Uterus (tissue), 4 donors: ENCODE data around the gene SERPINA12. TPM values are rescaled to one million over a fixed set of nuclear protein-coding genes. Genes with fewer than 3 reads are reported as not detected.

Source experiments
- DNase-seq, 2 donors: peaks; one replicate each; pipeline ENCODE4 v3.0.0-alpha.2; 2019 to 2020
- H3K27ac ChIP-seq, 2 donors: fragments of 200-600 bp; sonication (generic); 1 replicate in 1 of 2; 2 replicates in 1 of 2; pipeline ENCODE4 v1.5.1; 2016 to 2018
- H3K27me3 ChIP-seq, 2 donors: fragments of 200-600 bp; sonication (generic); one replicate each; pipeline ENCODE4 v1.5.1; 2018 to 2019; ENCODE audit warnings: control low read depth in 1 of 2
- H3K36me3 ChIP-seq, 2 donors: fragments of 200-600 bp; sonication (generic); one replicate each; pipeline ENCODE4 v1.5.1; 2019; ENCODE audit warnings: control low read depth in 1 of 2
- H3K4me1 ChIP-seq, 2 donors: fragments of 200-600 bp; sonication (generic); one replicate each; pipeline ENCODE4 v1.5.1; 2018 to 2019; ENCODE audit warnings: control low read depth in 1 of 2
- H3K4me3 ChIP-seq, 2 donors: fragments of 200-600 bp; sonication (generic); 1 replicate in 1 of 2; 2 replicates in 1 of 2; pipeline ENCODE4 v1.5.1; 2018 to 2019; ENCODE audit warnings: mild to moderate bottlenecking in 1 of 2
- H3K9me3 ChIP-seq, 2 donors: fragments of 200-600 bp; sonication (generic); one replicate each; pipeline ENCODE4 v1.5.1; 2019; ENCODE audit warnings: control low read depth in 1 of 2
- POLR2A ChIP-seq, 2 donors: fragments of 450-650 bp; IDR thresholded peaks; one replicate each; pipeline ENCODE4 v1.6.1; 2016; ENCODE audit warnings: antibody characterized with exemption in 2 of 2, mild to moderate bottlenecking in 1 of 2, moderate library complexity in 1 of 2
- intact Hi-C: fragments of 100-400 bp; cut with DNase I; formaldehyde crosslinking; loops from one replicate; pipeline ENCODE4 v1.15.1; 2023; ENCODE audit warnings: low total_unique reads
- total RNA-seq, 4 donors: library from RNA; depleted of rRNA in 3 of 4; stranded (reverse); fragments of >200 nt in 3 of 4; gene quantifications; one replicate each; pipeline versions ENCODE4 v1.1.0 to v1.2.4, GENCODE V29; 2014 to 2023
- TF ChIP-seq, protein P1 (sequence below), 4 experiments: fragments of 200-600 bp in 2 of 4; fragments of 450-650 bp in 2 of 4; sonication (generic) in 2 of 4; IDR thresholded peaks; one replicate each; pipeline ENCODE4 v1.5.1; 2016 to 2019; ENCODE audit warnings: antibody characterized with exemption in 4 of 4, mild to moderate bottlenecking in 2 of 4, moderate library complexity in 1 of 4
- donor health status: DM: yes; HTN: yes; CAD: no.

SERPINA12 gene
- total RNA-seq, 4 donors from 2014 or later: not detected

DNA sequence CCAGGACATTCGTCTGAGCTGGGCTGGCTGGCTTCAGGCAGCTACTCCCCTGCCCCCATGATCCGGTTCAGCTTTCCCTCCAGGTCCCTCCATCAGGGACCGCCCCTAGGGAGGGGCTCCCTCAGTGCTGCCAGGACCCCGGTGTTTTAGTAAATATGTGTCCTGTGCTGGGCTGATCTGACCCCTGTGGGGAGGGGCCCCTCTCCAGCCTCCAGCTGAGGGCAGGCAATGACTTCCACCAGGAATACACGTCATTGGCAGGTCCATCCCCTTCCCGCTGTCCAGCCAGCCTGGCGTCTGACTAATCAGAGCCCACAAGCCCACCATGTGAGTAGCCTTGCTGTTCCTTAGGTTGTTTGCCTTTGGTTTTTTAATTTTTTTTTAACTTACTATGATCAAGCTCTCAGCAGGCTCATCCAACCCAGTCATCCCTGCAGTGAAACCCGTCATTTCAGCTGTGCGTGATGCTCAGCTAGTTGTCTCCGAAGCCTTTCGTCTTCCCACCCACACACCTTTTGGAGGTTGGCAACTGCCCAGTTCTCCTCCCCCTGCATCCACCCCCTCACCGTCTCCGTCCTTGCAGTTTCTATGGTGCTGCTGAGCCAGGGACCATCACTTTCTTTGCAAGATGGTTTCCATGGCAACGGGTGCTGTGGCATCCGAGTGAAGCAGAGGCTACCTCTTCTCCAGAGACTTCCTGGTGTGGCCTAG lies 36.0 kb upstream of the SERPINA12 start:
- DNase-seq: no peak
- no peak for TF ChIP-seq POLR2A (IDR thresholded peaks at IDR 0.05)
- TF ChIP-seq, protein P1, sequence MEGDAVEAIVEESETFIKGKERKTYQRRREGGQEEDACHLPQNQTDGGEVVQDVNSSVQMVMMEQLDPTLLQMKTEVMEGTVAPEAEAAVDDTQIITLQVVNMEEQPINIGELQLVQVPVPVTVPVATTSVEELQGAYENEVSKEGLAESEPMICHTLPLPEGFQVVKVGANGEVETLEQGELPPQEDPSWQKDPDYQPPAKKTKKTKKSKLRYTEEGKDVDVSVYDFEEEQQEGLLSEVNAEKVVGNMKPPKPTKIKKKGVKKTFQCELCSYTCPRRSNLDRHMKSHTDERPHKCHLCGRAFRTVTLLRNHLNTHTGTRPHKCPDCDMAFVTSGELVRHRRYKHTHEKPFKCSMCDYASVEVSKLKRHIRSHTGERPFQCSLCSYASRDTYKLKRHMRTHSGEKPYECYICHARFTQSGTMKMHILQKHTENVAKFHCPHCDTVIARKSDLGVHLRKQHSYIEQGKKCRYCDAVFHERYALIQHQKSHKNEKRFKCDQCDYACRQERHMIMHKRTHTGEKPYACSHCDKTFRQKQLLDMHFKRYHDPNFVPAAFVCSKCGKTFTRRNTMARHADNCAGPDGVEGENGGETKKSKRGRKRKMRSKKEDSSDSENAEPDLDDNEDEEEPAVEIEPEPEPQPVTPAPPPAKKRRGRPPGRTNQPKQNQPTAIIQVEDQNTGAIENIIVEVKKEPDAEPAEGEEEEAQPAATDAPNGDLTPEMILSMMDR (IDR thresholded peaks at IDR 0.05): no peak
- Histone ChIP-seq H3K27me3 (no peaks in the 10 kb centered on the region), H3K4me1 (no peaks in the 10 kb centered on the region), H3K9me3 (no peaks in the 10 kb centered on the region), H3K4me3 (no peak overlapping the region), H3K36me3 (no peaks in the 10 kb centered on the region), H3K27ac (no peak overlapping the region)
- intact Hi-C loops: no loop called here

DNA sequence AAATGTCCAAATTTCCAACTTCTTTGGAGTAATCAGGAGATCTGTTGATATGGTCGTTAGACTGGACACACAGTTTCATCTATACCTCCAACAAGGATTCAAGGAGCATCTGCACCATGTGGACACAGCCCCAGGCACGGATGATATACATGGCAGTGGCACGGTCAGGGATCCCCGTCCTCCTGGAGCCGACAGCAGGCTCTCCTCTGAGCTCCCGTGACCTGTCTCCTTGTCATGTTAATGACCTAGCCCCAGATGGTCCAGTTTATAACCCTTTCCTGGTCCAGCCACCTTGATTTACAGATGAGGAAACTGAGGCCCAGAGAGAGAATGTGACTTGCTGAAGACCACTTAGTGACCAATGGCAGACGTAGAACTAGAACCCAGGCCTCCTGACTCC lies 35.5 kb upstream of the SERPINA12 start:
- no peaks in the 10 kb centered on the region for H3K4me1 ChIP-seq
- no peak for DNase-seq
- H3K4me3 ChIP-seq: no peak overlapping the region
- intact Hi-C loops: no loop called here
- H3K27ac ChIP-seq: no peak overlapping the region
- H3K9me3 ChIP-seq: no peaks in the 10 kb centered on the region
- TF ChIP-seq, protein P1 (IDR thresholded peaks at IDR 0.05): no peak
- TF ChIP-seq POLR2A (IDR thresholded peaks at IDR 0.05): no peak
- H3K27me3 ChIP-seq: no peaks in the 10 kb centered on the region
- H3K36me3 ChIP-seq: no peaks in the 10 kb centered on the region

DNA sequence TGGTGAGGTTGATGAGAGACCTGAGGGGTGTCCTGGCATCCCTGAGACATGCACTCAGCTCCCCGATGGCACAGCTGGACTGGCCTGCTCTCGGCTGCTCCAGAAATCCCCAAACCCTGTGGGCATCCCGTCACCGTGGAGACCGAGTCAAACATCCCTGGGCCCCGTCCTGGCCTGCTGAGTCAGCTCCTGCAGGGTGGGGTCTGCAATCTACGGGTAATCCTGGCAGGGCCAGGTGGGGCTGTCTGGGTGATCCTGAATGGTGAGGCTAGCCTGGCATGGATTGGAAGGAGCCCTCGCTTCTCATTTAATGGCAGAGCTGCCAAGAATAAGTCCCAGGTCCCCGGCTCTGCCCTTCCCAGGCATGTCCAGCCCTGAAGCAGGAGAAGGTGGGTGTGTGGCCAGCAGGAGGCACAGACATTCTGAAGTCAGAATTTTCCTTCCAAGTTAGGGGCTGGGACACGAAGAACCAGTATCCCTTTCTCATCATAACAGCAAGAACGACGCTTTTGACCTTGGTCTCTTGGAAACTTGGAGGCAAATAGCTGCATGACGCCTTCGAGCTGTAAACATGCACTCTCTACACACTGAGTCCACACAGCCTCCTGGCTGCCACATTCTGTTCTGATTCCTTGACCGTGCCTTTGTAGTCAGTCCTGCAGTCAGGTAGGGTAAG lies 34.3 kb upstream of the SERPINA12 start:
- TF ChIP-seq, protein P1 (IDR thresholded peaks at IDR 0.05): no peak
- no peak for TF ChIP-seq POLR2A (IDR thresholded peaks at IDR 0.05)
- H3K36me3 ChIP-seq: no peaks in the 10 kb centered on the region
- H3K27ac ChIP-seq: no peak overlapping the region
- no peak overlapping the region for H3K4me3 ChIP-seq
- H3K4me1 ChIP-seq: no peaks in the 10 kb centered on the region
- intact Hi-C loops: no loop called here
- no peak for DNase-seq
- no peaks in the 10 kb centered on the region for H3K27me3 ChIP-seq
- H3K9me3 ChIP-seq: no peaks in the 10 kb centered on the region

DNA sequence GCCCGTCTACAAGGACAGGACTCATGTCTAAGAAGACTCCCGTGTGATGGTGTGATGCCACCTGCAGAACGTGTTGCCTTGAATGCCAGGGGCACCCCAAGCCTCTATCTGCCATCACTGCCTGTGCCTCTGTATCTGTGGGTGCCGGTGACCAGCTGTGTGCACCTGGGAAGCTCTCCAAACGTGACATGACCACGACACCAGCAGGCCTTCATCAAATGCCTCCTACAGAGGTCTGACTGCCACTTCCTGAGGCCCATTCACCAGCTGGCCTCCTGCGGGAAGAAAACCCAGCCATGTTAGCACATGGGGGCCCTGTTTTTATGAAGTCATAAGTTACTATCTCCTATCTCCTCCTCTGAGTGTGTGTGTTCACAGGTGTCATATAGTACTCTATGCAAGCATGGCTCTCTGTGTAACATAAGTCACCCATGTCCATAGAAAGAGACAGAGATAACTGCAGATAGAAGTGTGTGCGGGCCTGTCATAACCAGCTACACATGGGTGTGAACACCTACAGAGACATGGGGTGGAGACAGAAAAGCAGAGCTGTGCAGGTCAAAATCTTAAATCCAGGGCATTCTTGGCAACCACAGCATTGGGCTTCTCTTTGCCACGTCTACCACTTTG lies 33.7 kb upstream of the SERPINA12 start:
- no peaks in the 10 kb centered on the region for H3K4me1 ChIP-seq
- no peak for DNase-seq
- H3K9me3 ChIP-seq: no peaks in the 10 kb centered on the region
- intact Hi-C loops: no loop called here
- H3K27me3 ChIP-seq: no peaks in the 10 kb centered on the region
- no peak overlapping the region for H3K4me3 ChIP-seq
- H3K27ac ChIP-seq: no peak overlapping the region
- no peaks in the 10 kb centered on the region for H3K36me3 ChIP-seq
- no peak for TF ChIP-seq POLR2A (IDR thresholded peaks at IDR 0.05)
- TF ChIP-seq, protein P1 (IDR thresholded peaks at IDR 0.05): no peak
